Globus pallidus (tissue), 1 donor: ENCODE results near the gene COL23A1.

Experiments
- DNase-seq: peaks from one replicate; pipeline ENCODE4 v3.0.0-alpha.2; 2015; ENCODE audit warnings: low spot score

COL23A1 gene

DNA sequence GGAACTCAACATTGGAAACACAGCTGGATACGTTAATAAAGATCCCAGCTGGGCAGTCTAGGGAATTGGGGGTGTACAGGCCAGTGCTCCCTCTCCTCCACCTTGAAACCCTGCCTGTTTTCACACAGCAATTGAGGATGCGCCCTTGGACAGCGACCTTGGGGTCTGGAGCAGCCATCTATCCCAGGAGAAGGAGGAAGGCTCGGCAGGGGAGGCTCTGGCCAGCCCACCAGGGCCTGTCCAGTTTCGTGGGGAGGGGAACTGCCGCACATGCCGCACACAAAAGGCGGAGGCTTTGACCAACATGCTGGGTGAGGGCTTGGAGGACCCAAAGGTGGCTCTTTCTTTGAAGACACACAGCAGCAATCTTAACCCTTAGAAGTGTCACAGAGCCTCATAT lies 1.4 kb downstream of the COL23A1 start:
- DNase-seq: no peak

DNA sequence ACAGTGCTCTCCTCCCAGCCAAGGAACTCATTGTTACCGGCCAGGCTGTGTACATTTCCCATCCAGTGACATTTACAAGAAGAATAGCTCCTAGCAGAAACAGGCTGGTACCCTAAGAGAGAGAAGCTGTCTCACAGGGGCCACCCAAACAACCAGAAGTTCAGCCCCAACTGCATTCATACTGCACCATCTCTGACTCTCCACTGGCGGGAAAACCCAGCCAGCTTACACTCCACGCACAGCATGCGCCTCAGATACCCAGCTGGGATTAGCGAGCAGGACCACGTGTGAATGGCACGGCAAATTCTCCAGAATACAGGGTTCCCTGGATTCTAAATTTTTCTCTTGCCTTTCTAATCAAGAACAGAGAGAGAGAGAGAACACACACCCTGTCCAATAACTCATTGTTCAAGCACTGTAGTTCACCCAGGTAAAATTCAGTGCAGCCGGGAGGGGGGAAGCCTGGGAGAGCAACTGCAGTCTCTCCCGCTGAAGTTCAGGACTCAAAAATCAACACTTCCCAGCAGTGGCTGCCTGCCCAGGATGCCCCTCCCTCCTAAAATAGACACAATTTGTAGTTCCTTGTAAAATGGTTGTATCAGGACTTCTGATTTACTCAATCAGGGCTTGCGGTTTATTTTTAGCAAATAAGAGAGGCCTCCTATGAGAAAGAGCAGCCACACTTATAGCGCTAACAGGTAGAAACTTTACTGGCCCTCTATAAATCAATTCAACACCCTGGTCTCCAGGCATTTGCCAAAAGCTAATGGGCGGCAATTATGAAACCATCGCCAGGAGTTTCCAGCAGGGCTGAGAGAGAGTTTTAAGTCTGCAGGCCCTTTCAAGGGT lies 2.2 kb downstream of the COL23A1 start:
- DNase-seq: no peak

- no peak for DNase-seq
Observed at GRCh38 chr5:178586396-178586795, 3.8 kb downstream of the COL23A1 start.

DNA sequence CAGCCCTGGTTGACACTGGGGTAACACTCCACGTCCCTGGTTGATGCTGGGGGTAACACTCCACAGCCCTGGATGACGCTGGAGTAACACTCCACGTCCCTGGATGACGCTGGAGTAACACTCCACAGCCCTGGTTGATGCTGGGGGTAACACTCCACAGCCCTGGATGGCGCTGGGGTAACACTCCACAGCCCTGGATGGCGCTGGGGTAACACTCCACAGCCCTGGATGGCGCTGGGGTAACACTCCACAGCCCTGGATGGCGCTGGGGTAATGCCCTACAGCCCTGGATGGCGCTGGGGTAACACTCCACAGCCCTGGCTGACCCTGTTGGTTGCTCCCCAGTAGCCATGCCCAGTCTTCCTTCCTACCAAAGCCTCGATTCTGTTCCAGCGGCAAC lies 4.8 kb downstream of the COL23A1 start:
- DNase-seq: peak; percentile 44

DNA sequence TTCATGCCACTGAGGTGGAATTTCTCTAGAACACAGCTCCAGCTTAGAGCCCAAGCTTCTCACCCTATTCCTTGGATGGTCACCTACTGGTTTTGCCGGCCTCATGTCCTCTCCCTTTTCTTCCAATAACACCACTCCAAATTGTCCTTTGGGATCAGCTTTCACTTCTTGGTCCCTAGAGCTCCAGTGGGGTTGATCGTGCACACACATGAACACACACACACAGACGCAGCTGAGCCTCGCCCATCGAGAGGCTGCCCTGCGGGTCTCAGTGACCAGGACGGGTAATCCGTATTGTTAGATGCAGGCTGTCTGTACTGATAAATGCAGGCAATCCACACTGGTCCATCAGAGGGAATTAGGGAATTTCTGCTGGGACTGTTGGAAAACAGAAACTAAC lies 6.9 kb downstream of the COL23A1 start:
- no peak for DNase-seq

DNA sequence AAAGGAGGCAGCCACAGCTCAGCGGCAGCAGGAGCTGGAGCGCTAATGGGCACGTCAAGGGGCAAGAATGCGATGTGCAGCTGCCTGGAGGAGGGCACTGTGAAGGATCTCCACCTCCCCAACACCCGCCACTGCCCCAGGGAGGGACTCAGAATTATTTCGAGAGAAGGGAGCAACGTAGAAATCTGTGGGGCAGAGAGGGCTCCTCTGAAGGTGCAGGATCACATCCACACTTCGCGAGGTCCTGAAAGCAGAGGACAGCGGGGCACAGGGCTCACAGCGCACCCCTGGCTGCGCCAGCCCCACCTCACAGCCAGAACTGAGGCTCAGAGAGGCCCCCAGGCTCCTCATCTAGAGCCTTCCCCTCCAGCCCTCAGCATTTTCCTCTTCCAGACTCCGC lies 7.9 kb downstream of the COL23A1 start:
- DNase-seq: no peak

DNA sequence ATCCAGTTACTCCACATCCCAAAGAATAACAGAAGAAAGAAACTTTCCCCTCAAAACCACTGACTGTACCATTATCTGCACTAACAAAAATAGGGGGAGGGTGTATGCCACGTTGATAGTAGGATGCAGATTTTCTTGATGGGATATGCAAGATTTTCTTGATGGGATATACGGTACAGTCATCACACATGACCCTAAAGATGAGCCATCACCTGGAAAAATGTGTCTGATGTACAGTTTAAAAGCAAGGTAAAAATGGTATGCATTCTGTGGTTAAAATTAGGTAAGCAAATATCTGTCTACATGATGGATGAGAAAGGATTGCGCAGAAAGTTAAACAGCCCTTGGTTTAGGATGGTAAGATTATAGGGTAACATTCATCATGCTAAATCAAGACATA lies 8.6 kb downstream of the COL23A1 start:
- DNase-seq: no peak

DNA sequence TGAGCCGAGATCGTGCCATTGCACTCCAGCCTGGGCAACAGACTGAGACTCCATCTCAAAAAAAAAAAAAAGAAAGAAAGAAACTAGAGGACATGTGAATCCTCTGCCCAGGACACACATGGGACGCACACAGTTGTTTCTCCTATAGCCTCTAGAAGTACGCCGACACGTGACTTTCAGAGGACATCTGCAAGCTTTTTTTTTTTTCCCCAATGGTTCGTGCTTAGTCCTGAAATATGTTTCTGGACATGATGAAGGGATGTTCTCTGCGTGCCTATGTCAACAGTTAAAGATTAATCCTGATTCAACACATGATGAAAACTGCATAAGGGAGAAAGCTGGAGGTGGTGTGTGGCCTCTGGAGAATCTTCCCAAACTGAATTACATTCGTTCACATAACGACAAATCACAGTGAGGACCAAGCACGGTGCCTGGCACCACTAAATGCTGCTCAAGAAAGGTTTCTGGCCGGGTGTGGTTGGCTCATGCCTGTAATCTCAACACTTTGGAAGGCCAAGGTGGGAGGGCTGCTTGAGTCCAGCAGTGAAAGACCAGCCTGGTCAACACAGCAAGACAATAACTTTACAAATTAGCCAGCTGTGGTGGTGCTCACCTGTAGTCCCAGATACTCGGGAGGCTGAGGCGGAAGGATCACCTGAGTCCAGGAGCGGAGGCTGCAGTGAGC lies 9.8 kb downstream of the COL23A1 start:
- DNase-seq: no peak

DNA sequence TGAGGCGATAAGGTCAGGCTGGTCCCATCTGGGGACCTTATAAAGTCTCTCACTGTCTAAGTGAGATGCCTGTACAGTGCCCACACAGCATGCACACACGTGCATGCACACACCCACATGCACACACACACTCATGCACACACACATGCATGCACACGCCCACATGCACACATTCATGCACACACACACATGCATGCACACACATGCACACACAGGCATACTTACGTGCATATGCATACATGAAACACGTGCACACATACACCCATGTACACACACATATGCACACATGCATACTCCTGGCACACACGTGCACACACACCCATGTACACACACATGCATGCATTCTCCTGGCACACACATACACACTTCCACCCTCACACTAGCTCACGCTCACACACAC lies 12.2 kb downstream of the COL23A1 start:
- no peak for DNase-seq

- DNase-seq: no peak
Observed at GRCh38 chr5:178577376-178577839, 12.8 kb downstream of the COL23A1 start.

- DNase-seq: no peak
Observed at GRCh38 chr5:178576591-178577351, 13.4 kb downstream of the COL23A1 start.

DNA sequence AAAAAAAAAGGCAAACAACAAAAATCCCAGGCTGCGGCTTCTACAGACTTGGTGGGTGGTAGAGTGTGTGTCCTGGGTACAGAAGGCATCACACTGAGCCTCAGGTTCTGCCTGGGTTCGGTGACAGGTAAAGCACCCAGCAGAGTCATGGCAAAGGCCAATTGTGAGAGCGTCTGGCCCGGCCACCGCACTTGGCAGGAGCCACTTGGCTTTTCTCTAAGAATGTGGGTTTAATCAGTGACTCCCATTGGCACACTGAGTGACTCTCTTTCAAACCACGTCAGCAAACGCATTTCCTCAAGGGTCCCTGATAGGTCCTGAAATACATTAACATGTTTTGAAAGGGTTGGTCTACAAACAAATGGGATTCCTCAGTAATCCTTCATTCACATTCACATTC lies 17.0 kb downstream of the COL23A1 start:
- DNase-seq: no peak

GRCh38 chr5:178572617-178573016 lies 17.6 kb downstream of the COL23A1 start:
- DNase-seq: no peak

GRCh38 chr5:178569485-178569884 lies 20.7 kb downstream of the COL23A1 start:
- no peak for DNase-seq

- no peak for DNase-seq
Observed at GRCh38 chr5:178564811-178565550, 25.2 kb downstream of the COL23A1 start.

DNA sequence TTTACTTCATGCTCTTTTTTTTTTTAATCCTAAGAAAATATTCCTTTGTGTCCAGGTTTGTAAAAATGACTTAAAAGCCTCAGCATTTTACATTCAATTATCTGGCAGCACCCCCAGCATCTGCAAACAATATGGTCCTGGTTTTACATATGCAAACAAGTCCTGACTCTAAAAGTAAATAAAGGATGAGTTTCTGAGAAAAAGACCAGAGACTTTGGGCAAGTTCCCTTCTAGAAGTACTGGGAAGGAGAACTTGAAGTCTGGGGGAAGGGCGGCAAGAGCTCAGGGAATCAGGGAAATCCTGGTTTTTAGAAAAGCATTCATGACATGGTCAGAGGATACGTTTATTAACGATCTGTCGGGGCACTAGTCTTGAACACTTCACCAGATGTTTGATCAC lies 25.8 kb downstream of the COL23A1 start:
- no peak for DNase-seq

- no peak for DNase-seq
Observed at GRCh38 chr5:178563621-178564020, 26.6 kb downstream of the COL23A1 start.

DNA sequence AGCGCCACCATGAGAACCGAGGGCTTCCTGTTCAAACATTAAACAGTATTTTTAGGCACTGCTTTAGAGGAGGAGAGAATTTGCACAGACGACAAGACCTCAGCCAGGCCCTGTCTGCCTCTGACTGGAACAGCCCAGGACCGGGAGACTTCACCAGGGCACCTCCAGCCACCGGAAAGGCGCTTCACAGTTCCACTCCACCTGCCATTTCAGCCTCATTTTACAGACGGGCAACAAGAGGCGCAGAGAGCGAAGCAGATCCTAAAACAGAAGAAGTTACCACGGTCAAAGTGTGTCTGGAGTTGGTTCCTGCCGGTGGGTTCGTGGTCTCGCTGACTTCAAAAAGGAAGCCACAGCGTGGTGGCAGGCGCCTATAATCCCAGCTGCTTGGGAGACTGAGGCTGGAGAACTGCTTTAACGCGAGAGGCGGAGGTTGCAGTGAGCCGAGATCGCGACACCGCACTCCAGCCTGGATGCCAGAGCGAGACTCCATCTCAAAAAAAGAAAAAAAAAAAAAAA lies 28.4 kb downstream of the COL23A1 start:
- DNase-seq: no peak

- no peak for DNase-seq
Observed at GRCh38 chr5:178560911-178561310, 29.3 kb downstream of the COL23A1 start.

- DNase-seq: no peak
Observed at GRCh38 chr5:178557416-178557815, 32.8 kb downstream of the COL23A1 start.

DNA sequence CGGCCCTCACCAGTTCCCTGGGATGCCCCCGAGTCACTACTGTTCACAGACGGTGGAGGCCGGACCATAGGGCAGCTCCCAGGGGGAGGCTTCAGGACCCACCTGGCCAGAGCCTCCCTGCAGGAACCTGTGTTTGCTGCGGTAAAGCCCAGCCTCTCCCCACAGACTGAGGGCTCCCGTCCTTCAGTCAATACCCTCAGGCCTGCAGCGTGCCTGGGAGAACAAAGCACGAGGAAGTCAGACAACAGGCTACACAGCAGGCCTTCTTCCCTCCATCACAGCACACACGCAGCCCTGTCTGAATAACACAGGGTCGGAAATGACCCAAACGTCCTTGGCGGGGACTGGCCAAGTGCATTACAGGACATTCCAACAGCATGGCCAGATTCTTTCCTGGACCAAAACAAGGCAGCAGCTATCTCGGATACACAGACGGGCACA lies 34.4 kb downstream of the COL23A1 start:
- DNase-seq: no peak

- no peak for DNase-seq
Observed at GRCh38 chr5:178555005-178555404, 35.2 kb downstream of the COL23A1 start.
